HFF-Myc (cell line): Measurements from ENCODE around the gene LYPD6.

Experiments used
- DNase-seq: peaks from one replicate; pipeline ENCODE4 v3.0.0-alpha.2; 2011; ENCODE audit warnings: low read depth; ENCODE audit errors: extremely low read depth
- H3K4me3 ChIP-seq: replicated peaks from 2 replicates; pipeline ENCODE4 v1.5.1; 2011; ENCODE audit warnings: low read depth, mild to moderate bottlenecking, control low read depth, low read length
- TF ChIP-seq, protein P1 (sequence below): IDR thresholded peaks from 2 replicates; pipeline ENCODE4 v1.5.1; 2012; ENCODE audit warnings: mild to moderate bottlenecking, low read depth, low read length, control low read depth; ENCODE audit errors: missing control alignments

Gene LYPD6

GRCh38 chr2:149422337-149422990 lies 92.1 kb downstream of the LYPD6 start:
- TF ChIP-seq, protein P1, sequence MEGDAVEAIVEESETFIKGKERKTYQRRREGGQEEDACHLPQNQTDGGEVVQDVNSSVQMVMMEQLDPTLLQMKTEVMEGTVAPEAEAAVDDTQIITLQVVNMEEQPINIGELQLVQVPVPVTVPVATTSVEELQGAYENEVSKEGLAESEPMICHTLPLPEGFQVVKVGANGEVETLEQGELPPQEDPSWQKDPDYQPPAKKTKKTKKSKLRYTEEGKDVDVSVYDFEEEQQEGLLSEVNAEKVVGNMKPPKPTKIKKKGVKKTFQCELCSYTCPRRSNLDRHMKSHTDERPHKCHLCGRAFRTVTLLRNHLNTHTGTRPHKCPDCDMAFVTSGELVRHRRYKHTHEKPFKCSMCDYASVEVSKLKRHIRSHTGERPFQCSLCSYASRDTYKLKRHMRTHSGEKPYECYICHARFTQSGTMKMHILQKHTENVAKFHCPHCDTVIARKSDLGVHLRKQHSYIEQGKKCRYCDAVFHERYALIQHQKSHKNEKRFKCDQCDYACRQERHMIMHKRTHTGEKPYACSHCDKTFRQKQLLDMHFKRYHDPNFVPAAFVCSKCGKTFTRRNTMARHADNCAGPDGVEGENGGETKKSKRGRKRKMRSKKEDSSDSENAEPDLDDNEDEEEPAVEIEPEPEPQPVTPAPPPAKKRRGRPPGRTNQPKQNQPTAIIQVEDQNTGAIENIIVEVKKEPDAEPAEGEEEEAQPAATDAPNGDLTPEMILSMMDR, result no peak
- DNase-seq, result peak; percentile 10
- H3K4me3 ChIP-seq, result no peak overlapping the region

- H3K4me3 ChIP-seq, result no peak overlapping the region
- no peak for DNase-seq
- TF ChIP-seq, protein P1, result no peak
These were observed 92.6 kb downstream of the LYPD6 start for GRCh38 chr2:149422991-149423338.

DNA sequence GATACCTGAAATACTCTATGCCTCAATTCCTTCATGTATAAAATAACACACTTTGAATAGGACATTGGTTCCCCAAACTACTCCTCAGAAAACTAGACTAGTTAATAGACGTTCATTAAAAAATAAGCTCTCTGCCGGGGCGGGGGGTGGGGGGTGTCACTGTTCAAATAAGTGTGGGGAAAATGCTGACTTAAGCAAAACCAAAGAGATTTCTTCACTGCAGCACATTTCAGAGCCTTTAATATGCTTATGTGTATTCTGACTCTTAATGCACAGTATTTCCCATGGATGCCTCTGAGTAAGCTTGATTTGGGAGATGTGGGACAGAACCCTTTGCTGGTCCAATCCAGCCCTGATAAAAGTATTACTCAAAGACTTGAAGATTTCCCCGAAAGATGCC lies 93.2 kb downstream of the LYPD6 start:
- no peak overlapping the region for H3K4me3 ChIP-seq
- no peak for DNase-seq
- TF ChIP-seq, protein P1, result no peak

DNA sequence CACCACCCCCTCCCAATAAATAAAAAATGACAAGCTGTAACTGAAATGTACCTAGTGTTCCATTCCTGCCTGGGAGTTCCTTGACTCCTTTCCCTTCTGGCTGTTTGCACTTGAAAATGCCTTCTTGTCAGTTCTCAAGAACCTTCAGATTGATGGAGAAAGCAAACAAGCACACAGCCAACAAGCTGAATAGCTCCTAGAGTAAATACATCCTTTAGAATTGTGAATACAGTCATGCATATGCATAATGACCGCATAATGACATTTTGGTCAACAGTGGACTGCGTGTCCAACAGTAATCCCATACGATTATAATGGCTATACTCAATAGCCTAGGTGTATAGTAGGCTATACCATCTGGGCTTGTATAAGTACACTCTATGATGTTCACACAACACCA lies 97.0 kb downstream of the LYPD6 start:
- H3K4me3 ChIP-seq, result no peak overlapping the region
- TF ChIP-seq, protein P1, result no peak
- DNase-seq, result no peak

- DNase-seq, result no peak
- TF ChIP-seq, protein P1, result no peak
- no peak overlapping the region for H3K4me3 ChIP-seq
These were observed 98.4 kb downstream of the LYPD6 start for GRCh38 chr2:149428783-149429182.

- no peak for DNase-seq
- no peak overlapping the region for H3K4me3 ChIP-seq
- TF ChIP-seq, protein P1, result no peak
These were observed 100.7 kb downstream of the LYPD6 start for GRCh38 chr2:149430743-149431736.
